Measurements from ENCODE around the gene DSCAML1. TPM values are rescaled to one million over a fixed set of nuclear protein-coding genes. Genes with fewer than 3 reads are reported as not detected.

The DSCAML1 gene
- total RNA-seq, 1 donor from 2014 or later = not detected

DNA sequence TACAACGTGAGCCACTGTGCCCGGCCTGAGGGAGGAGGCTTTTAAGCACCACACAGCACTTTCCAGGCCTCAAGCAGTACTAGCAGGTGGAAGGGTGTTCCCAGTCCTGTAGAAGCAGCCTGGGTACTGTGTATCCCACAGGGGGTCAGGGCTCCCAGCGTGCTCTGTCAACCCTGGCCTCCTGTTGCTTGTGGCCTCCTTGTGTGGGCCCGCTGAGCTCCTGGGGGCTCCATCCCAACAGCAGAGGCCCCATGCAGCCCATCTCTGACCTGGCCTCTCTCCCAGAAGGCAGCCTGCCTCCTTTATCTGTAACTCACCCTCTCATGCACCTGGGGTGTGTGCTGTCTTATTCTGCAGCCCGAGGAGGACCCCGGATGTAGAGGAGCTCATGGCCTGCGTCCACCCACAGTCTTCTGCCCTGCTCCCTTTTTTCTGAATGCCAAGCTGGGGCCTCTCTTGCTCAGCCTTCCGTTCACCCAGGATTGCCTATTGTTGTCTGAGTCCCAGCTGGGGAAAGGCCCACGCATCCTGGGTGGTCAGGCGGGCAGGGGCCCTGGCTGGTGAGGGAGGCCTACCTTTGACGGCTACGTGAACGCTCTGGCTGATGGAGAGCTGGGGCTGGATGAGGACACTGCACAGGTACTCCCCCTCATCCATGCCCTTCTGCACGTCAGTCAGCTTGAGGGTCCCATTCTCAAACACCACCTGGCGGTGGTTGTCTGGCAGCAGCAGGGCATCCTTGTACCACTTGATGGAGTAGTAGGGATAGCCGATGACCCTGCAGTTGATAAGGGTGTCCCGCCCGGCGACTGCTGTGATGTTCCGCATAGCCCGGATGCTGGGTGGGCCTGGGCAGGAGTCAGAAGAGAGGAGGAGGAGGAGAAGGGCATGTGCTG is 280.9 kb downstream of the DSCAML1 start:
- Mint-ChIP-seq H3K4me3 (ENCODE audit: unreplicated experiment) (no peak overlapping the region), H3K4me1 (ENCODE audit: unreplicated experiment) (no peaks in the 10 kb centered on the region), H3K9me3 (ENCODE audit: unreplicated experiment) (no peaks in the 10 kb centered on the region), H3K27me3 (ENCODE audit: unreplicated experiment) (peaks cover 19% of the 10 kb centered on the region), H3K27ac (ENCODE audit: unreplicated experiment) (no peak overlapping the region), H3K36me3 (ENCODE audit: unreplicated experiment) (no peaks in the 10 kb centered on the region)
- TF ChIP-seq, protein P1, sequence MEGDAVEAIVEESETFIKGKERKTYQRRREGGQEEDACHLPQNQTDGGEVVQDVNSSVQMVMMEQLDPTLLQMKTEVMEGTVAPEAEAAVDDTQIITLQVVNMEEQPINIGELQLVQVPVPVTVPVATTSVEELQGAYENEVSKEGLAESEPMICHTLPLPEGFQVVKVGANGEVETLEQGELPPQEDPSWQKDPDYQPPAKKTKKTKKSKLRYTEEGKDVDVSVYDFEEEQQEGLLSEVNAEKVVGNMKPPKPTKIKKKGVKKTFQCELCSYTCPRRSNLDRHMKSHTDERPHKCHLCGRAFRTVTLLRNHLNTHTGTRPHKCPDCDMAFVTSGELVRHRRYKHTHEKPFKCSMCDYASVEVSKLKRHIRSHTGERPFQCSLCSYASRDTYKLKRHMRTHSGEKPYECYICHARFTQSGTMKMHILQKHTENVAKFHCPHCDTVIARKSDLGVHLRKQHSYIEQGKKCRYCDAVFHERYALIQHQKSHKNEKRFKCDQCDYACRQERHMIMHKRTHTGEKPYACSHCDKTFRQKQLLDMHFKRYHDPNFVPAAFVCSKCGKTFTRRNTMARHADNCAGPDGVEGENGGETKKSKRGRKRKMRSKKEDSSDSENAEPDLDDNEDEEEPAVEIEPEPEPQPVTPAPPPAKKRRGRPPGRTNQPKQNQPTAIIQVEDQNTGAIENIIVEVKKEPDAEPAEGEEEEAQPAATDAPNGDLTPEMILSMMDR (IDR thresholded peaks at IDR 0.05) = no peak
- no peak for DNase-seq (ENCODE audit: extremely low spot score, unreplicated experiment)

DNA sequence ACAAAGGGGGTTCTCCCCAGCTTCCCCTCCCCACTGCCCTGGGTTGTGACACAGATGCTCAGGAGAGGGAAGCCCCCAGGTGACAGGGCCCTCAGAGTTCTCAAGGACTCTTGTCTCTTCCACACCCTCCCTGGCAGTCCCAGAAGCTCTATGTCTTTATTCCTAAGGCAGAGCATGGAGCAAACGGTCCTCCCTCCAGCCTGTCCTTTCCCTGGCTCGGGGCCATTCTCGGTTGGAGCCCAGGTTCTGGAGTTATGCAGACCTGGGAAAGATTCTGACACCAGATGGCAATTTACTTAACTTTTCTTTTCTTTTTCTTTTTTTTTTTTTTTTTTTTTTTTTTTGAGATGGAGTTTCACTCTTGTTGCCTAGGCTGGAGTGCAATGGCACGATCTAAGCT is 282.8 kb downstream of the DSCAML1 start:
- Mint-ChIP-seq H3K9me3 (ENCODE audit: unreplicated experiment) (no peaks in the 10 kb centered on the region), H3K27me3 (ENCODE audit: unreplicated experiment) (peaks cover 19% of the 10 kb centered on the region), H3K27ac (ENCODE audit: unreplicated experiment) (no peak overlapping the region), H3K4me3 (ENCODE audit: unreplicated experiment) (no peak overlapping the region), H3K4me1 (ENCODE audit: unreplicated experiment) (no peaks in the 10 kb centered on the region), H3K36me3 (ENCODE audit: unreplicated experiment) (no peaks in the 10 kb centered on the region)
- DNase-seq (ENCODE audit: extremely low spot score, unreplicated experiment) = no peak
- TF ChIP-seq, protein P1 (IDR thresholded peaks at IDR 0.05) = no peak

DNA sequence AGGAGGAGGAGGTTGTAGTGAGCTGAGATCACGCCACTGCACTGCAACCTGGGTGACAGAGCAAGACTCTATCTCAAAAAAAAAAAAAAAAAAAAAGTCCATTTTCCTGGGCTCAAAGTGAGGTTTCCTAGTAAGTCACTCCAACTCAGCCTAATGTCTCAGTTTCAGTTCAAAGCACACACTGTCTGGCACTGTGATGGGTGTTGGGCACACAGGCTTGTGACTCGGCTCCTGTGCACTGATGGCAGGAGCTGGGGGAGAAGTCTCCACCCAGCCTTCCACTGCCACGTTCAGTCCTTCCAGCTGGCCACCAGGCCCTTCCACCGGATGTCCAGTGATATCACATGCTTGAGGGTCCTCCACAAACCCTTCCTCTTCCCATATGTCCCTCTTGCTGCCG is 283.4 kb downstream of the DSCAML1 start:
- Mint-ChIP-seq H3K36me3 (ENCODE audit: unreplicated experiment) (no peaks in the 10 kb centered on the region), H3K9me3 (ENCODE audit: unreplicated experiment) (no peaks in the 10 kb centered on the region), H3K27ac (ENCODE audit: unreplicated experiment) (no peak overlapping the region), H3K4me1 (ENCODE audit: unreplicated experiment) (no peaks in the 10 kb centered on the region), H3K4me3 (ENCODE audit: unreplicated experiment) (no peak overlapping the region), H3K27me3 (ENCODE audit: unreplicated experiment) (peaks cover 19% of the 10 kb centered on the region)
- TF ChIP-seq, protein P1 (IDR thresholded peaks at IDR 0.05) = no peak
- no peak for DNase-seq (ENCODE audit: extremely low spot score, unreplicated experiment)

DNA sequence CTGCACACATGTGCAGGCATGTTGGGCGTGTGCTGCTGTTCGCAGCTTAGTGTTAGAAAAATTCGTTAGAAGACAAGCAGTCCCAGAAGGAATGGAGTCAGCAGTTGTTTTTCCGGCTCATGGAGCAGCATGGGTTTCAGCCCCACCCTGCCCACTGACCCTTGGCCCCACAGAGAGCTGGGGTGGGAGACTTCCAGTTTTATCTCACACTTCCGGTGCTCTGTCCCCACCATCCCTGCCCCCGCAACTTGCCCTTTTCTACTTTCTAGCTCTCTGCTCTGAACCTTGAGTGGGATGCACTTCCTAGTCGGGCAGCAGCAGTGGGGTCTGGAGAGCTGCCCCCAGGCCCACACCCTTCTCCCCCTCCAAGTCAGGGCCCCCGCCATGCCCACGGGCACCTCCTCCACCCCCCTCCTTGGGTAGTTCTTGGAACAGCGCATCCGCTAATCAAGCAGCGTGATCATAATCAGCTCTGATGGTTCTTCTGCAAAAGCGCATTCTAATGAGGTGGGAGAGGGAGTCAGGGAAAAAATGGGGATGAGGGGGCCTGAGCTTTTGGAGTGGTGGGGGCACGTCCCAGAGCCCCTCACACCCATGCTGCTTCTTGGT is 285.0 kb downstream of the DSCAML1 start:
- TF ChIP-seq, protein P1 (IDR thresholded peaks at IDR 0.05) = no peak
- H3K36me3 Mint-ChIP-seq (ENCODE audit: unreplicated experiment) = no peaks in the 10 kb centered on the region
- peaks cover 20% of the 10 kb centered on the region for H3K27me3 Mint-ChIP-seq (ENCODE audit: unreplicated experiment)
- H3K9me3 Mint-ChIP-seq (ENCODE audit: unreplicated experiment) = no peaks in the 10 kb centered on the region
- no peak for DNase-seq (ENCODE audit: extremely low spot score, unreplicated experiment)
- H3K4me1 Mint-ChIP-seq (ENCODE audit: unreplicated experiment) = no peaks in the 10 kb centered on the region
- no peak overlapping the region for H3K4me3 Mint-ChIP-seq (ENCODE audit: unreplicated experiment)
- no peak overlapping the region for H3K27ac Mint-ChIP-seq (ENCODE audit: unreplicated experiment)

DNA sequence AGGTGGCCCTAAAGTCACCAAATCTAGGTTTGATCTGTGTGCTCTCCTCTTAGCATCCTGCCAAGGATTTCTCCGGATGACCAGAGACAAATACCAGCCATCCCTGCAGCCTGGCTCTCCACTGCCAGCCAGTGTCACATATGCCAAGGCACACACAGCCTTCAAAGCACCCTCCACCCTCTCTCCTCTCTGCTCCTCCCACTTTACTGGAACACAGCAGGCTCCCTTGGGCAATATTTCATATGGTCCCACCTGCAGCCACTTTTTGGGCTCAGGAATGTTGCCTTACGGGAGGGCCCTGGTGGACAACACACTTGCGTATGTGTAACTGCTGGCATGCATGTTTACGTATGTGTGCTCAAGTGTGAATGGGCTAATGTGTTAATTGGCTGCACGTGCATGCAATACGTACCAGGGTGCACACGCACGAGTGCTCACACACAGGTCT is 285.5 kb downstream of the DSCAML1 start:
- Mint-ChIP-seq H3K27ac (ENCODE audit: unreplicated experiment) (no peak overlapping the region), H3K4me3 (ENCODE audit: unreplicated experiment) (no peak overlapping the region), H3K4me1 (ENCODE audit: unreplicated experiment) (no peaks in the 10 kb centered on the region), H3K27me3 (ENCODE audit: unreplicated experiment) (peaks cover 17% of the 10 kb centered on the region), H3K36me3 (ENCODE audit: unreplicated experiment) (no peaks in the 10 kb centered on the region), H3K9me3 (ENCODE audit: unreplicated experiment) (no peaks in the 10 kb centered on the region)
- TF ChIP-seq, protein P1 (IDR thresholded peaks at IDR 0.05) = no peak
- DNase-seq (ENCODE audit: extremely low spot score, unreplicated experiment) = no peak
